CD4-positive, alpha-beta T cell treated with Interleukin-6 at 100 ng/mL for 8 hours (primary cell): ENCODE results near the gene GMDS.
"Not testable (repeated sequence)": the region's sequence is repeated elsewhere in the genome, so short reads cannot be mapped to it uniquely, and the experiment has no call there.

Experiments
- DNase-seq: peaks from one replicate; pipeline ENCODE4 v3.0.0-alpha.2; 2020; ENCODE audit warnings: mixed read lengths, low spot score

GMDS gene

GRCh38 chr6:1679688-1680068, 565.7 kb downstream of the GMDS start:
- DNase-seq: no peak

- DNase-seq: no peak
Observed at GRCh38 chr6:1679031-1679687, 566.2 kb downstream of the GMDS start.

GRCh38 chr6:1678201-1678600, 567.2 kb downstream of the GMDS start:
- no peak for DNase-seq

GRCh38 chr6:1672379-1672778, 573.0 kb downstream of the GMDS start:
- no peak for DNase-seq

- DNase-seq: no peak
Observed at GRCh38 chr6:1670711-1671462, 574.5 kb downstream of the GMDS start.

GRCh38 chr6:1669996-1670395, 575.4 kb downstream of the GMDS start:
- DNase-seq: no peak

GRCh38 chr6:1668456-1668855, 576.9 kb downstream of the GMDS start:
- not testable (repeated sequence) for DNase-seq

- DNase-seq: no peak
Observed at GRCh38 chr6:1667805-1668175, 577.6 kb downstream of the GMDS start.

- no peak for DNase-seq
Observed at GRCh38 chr6:1667012-1667804, 578.2 kb downstream of the GMDS start.

- DNase-seq: no peak
Observed at GRCh38 chr6:1665214-1665613, 580.2 kb downstream of the GMDS start.

- no peak for DNase-seq
Observed at GRCh38 chr6:1664329-1664728, 581.1 kb downstream of the GMDS start.

GRCh38 chr6:1663511-1663910, 581.9 kb downstream of the GMDS start:
- no peak for DNase-seq

GRCh38 chr6:1662534-1662933, 582.9 kb downstream of the GMDS start:
- DNase-seq: no peak

- DNase-seq: no peak
Observed at GRCh38 chr6:1659816-1660215, 585.6 kb downstream of the GMDS start.

GRCh38 chr6:1658212-1659005, 587.0 kb downstream of the GMDS start:
- DNase-seq: no peak

- DNase-seq: no peak
Observed at GRCh38 chr6:1657771-1658165, 587.6 kb downstream of the GMDS start.

- DNase-seq: no peak
Observed at GRCh38 chr6:1657116-1657770, 588.2 kb downstream of the GMDS start.

GRCh38 chr6:1654054-1654453, 591.4 kb downstream of the GMDS start:
- no peak for DNase-seq

- DNase-seq: no peak
Observed at GRCh38 chr6:1652842-1653241, 592.6 kb downstream of the GMDS start.

- DNase-seq: no peak
Observed at GRCh38 chr6:1651362-1651761, 594.0 kb downstream of the GMDS start.

- DNase-seq: no peak
Observed at GRCh38 chr6:1645466-1646185, 599.8 kb downstream of the GMDS start.
